ENCODE data around the gene USP31.

The USP31 gene

GRCh38 chr16:23088018-23088417, 61.2 kb downstream of the USP31 start:
- DNase-seq, result no peak

DNA sequence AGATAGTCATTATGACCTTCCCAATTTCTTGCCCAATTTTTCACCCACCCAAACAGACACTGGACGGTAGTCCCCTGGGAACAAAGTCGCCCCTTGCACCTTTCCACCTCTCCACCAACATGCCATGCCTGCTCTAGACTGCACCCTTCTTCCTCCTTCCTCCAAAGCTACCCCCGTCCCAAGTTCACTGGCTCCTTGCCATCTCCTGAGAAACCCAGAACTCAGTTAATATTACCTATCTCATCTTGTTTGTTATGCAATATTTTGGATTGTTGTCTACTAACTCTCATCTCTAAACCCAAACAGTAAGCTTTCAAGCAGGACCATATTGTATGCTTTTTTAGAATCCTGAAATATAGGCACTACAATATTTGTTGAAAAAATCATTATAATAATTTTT, 63.3 kb downstream of the USP31 start:
- DNase-seq, result no peak

GRCh38 chr16:23082161-23082788, 67.0 kb downstream of the USP31 start:
- DNase-seq, result peak; percentile 7

DNA sequence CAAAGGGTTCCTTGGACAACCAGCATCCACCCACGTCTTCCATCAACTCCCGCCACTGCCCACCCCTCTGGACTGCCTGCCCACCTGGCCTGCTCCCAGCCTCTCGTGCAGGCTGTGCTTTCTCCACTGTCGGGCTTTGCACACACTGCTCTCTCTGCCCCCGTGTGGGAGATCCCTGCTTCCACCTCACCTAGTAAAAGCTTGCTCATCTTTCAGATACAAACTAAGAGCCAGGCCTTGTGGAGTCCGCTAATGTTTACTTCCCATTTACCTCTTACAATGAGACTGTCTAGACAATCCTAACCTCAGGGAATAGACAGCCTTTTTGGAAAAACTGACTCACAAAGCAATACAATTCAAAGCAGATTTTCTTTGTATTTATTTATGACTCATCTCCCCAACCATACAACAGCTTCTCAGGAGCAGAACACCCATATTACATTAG, 67.6 kb downstream of the USP31 start:
- DNase-seq, result peak; percentile 93

- DNase-seq, result no peak
These were observed 68.5 kb downstream of the USP31 start for GRCh38 chr16:23080747-23081146.

DNA sequence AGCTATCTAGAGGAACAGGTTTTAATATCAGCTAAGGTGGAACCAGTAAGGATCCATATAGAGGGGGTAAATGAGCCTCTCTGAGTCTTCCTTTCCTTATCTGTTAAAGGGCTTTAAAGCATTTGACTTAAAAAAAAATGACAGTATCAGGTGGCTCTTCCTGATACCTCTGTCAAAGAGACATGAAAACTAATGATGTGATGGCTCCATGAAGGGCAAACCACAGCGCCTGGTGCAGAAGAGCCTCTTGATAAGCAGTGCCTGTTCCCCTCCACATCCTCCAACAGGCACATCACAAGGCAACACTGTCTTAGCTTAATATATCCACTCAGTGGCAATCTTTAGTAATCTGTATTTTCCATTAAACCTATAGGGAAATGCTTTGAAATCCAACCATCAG, 68.9 kb downstream of the USP31 start:
- no peak for DNase-seq

DNA sequence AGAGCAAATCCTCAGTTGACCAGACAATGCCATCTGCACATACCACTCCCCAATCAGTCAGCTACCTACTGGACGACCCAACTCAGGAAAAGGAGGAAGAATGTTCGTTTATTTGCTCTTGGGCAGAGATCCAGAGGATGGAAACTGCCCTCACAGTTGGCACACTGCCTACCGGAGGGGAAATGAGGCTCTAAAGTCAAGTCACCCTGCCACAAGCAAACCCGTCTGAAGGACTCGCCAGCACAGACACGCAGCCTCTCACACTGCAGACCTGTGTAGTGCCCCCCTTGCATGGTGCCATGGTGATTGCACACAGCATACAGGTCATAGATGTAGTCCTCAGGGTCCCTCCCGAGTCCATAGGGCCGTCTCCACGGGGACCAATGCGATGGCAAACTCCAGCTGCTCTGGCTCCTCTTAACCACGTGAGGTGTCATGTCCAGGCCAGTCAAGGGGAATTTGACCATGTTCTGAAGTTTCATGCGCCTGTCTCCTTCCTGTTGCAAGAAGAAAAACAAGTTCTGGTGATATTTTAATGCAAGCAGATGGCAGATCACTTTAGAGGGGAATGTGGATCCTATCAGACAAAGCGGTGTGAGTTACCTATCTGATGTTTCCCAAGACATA, 69.5 kb downstream of the USP31 start:
- no peak for DNase-seq

DNA sequence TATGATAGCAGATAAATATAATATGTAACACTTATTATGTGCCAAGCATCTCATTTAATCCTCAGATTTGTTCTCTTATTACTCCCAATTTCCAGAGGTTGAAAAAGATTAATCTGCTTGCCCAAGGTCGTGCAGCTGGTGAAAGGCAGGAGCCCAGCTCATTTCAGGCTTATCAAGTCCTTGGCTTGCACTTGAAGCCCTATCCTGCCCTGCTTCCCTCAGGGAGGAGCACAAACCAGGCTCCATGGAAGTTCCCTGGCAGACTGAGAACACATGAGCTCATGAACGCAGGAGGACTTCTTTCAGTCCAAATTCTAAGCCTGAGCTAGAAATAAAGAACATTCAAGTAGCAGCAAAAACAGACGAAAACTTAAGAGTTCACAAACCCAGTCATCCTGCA, 74.8 kb downstream of the USP31 start:
- no peak for DNase-seq

GRCh38 chr16:23072769-23073549, 76.3 kb downstream of the USP31 start:
- peak; percentile 67 for DNase-seq

DNA sequence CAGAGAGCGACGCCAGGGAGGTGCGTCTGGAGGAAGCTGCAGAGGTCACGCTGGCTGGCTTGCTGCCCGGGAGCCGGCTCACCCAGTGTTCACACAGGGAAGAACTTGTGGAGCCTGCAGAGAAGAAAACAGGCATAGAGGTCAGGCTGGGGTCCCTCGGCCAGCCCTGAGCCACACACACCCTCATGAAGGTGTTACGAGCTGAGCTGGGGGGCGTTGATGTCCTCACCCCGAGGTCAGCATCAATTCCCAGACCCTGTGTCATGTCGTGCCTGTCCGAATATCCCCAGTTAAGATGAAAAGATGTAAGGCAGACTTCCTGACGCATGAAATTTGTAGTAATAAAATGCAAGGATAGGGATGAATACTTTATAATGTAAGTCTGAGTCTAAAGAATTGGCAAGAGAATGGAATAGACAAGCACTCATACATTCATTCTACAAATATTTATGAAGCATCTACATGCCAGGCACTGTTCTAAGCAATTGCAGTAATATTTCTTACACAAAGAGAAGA, 77.1 kb downstream of the USP31 start:
- peak; percentile 77 for DNase-seq

DNA sequence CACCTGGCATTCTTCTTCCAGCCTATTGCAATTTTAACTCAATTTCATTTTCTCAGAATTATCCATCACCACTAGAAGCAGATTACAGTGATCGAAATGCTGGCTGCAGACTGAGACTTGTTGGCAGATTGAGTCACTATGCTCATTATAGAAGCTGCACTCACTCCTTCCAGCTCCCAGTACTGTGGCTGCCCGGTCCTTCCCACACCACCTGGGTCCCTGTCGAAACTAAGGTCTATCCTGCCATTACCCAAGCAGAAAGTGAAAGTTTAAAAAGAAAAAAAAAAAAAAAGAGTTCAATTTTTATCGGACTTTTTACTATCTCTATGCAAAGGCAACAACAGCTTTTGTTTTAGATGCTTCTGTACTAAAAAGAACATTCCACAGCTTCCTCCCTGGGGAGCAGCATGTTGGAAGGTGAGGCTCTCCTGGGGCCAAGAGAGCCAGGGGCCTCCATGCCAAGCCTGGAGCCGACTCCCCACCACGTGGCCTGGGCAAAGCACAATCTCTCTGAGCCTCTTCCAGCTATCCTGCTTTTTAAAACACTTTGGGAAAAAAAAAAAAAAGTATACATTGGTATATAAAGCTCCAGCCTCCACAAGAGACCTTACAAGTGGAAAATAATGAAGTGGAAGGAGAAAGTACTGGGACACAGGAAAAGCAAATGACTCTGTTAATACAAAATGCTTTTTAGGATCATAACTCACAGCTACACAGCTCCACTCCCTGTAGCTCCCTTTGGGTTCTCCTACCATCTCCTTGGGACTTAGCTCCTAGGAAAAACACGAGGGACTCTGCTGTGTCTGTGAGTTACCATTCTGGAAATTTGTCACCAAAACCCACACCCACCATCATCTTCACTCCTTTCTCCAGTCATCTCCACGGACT, 77.8 kb downstream of the USP31 start:
- peak; percentile 44 for DNase-seq

GRCh38 chr16:23069844-23070243, 79.4 kb downstream of the USP31 start:
- DNase-seq, result no peak

DNA sequence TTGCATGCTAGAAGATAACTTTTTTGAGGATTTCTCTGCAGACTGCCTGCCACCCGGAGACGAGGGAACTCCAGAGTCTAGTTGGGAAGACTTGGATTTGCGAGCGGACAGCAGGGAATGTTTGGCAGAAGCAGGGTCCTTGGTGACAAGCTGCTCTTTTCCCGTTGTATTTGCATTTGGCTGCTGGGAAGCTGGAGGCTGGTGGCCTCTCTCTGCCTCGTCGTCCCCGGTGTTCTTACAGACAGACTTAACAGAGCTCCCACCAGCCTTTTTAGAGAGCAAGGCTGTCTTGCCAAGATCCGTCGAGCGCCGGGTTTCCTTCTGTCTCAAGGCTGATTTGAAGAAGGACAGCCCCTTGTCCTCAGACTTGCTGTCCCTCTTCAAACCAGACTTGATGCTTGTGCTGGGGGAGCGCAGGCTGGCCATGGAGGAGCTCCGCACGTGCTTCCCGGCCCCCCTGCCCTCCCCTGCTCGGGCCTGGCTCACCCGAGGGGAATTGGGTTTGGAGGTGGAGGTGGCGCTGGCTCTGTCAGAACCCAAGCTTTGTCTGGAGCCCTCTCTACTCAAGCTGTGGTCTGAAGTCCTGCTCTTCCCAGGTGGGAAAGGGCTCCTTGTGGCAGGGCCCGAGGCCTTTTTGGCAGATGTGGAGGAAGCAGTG, 81.0 kb downstream of the USP31 start:
- no peak for DNase-seq

GRCh38 chr16:23066676-23067075, 82.6 kb downstream of the USP31 start:
- no peak for DNase-seq

- peak; percentile 16 for DNase-seq
These were observed 84.6 kb downstream of the USP31 start for GRCh38 chr16:23064639-23065038.

GRCh38 chr16:23062524-23062923, 86.7 kb downstream of the USP31 start:
- no peak for DNase-seq

- DNase-seq, result peak; percentile 62
These were observed 87.6 kb downstream of the USP31 start for GRCh38 chr16:23061669-23062068.

- DNase-seq, result peak; percentile 65
These were observed 88.6 kb downstream of the USP31 start for GRCh38 chr16:23060458-23061320.

GRCh38 chr16:23059433-23059832, 89.8 kb downstream of the USP31 start:
- no peak for DNase-seq

- no peak for DNase-seq
These were observed 90.7 kb downstream of the USP31 start for GRCh38 chr16:23058576-23058975.

DNA sequence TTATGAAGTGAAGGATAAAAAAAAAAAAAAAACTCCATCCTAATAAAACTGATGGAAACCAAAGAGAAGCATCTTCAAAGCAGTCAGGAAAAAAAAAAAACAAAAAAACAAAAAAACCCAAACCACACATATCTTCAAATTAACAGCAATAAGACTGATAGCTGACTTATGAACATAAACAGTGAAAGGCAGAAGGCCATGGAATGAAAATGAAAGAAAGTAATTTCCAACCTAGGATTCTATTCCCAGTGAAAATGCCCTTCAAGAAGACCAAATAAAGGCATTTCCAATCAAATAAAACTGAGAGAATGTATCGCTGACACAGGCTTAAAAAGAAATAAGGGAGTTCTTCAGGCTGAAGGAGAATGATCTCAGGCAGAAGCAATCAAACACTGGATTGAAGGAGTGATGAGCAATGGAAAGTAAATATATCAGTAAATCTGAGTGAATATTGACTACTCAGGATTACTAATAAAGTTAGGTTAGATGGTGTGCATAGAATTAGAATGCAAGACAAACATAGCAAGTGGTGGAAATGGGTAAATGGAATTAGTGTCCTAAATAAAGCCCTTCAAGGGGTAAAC, 92.1 kb downstream of the USP31 start:
- no peak for DNase-seq
